Measurements from ENCODE around the gene RGS7. TPM values are rescaled to one million over a fixed set of nuclear protein-coding genes. Genes with fewer than 3 reads are reported as not detected.
"Not testable (repeated sequence)": the region's sequence is repeated elsewhere in the genome, so short reads cannot be mapped to it uniquely, and the experiment has no call there.

Gene RGS7
- total RNA-seq, 1 donor from 2014 or later = not detected

DNA sequence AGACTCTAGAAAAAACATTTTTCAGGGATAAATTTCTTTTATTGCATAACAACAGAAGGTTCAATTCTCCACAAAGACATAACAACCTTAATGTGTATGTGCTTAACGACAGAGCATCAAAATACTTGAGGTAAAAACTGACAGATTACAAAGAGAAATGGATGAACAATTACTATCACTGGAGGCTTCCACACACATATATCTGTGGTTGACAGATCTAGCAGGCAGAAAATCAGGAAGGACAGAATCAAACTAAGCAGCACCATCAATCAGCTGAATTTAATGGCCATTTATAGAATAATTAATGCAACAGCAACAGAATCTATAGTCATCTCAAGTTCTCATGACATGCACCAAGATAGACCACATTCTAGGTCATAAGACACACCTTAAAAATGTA, 439.0 kb downstream of the RGS7 start:
- no peak for DNase-seq (ENCODE audit: low spot score)

DNA sequence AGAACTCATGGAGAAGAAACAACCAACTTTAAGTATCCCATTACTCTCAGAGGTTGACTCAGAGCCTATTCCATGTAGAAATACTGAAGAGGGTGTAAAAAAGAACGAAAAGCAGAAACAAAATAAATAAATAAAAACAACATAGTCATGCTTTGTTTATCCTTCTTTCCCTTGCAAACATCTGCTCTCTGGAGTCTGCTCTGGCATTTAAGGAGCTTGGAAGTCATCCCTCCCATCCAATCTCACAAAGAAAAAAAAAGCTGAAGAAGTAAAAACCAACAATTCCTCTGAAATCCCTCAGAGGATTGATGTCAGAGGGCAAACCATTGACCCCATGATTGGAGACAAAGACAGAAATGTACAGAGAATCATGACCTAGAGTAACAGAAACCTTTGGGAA, 442.5 kb downstream of the RGS7 start:
- no peak for DNase-seq (ENCODE audit: low spot score)

DNA sequence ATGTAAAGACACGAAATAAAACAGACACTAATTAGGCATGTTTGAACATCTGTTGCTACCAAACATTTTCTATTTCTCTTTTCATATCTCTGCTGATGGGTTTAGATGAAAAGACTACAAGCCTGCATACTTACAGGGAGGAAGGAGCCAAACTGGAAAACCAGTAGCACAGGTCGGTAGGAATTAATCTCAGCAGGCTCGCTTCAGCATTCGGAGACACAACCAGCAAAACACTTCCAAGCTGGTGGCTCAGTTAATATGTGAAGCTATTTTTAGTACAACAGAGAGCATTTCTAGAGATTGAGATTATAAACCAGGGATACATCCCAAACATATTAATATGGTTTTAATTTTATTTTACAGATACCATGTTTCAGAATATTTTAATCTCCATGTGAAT, 444.2 kb downstream of the RGS7 start:
- DNase-seq (ENCODE audit: low spot score) = no peak

DNA sequence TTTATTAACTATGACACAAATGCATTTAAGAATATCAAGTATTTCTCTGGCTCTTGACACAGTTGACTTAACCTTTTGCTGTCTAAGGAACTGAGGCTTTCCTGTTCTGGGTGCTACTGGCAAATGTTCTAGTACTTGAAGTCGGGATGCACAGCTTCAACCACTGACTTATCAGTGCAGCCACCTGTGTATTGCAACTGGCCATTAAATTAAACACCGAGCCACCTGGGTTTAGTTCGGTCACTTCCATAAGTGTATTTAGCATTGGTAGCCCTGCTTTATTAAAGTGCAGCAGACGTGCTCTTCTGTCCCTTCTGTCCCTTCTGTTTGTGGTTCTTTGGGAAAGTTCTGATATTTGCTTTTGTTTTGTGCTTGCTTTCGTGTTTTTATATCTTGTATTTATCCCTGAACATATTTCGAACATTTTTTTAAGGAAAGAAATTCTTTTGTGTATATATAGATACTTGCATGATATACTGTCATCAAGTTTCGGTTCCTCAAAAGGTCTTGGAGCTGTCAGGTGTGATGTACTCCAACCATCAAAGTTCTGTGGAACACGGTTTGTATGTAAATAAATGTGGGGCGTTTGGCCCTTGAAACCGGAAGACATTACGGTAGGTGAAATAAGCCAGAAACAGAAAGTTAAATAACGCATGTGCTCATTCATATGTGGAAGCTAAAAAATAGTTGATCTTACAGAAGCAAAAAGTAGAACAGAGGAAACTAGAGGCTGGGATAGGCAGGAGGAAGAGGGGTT, 447.1 kb downstream of the RGS7 start:
- no peak for DNase-seq (ENCODE audit: low spot score)

DNA sequence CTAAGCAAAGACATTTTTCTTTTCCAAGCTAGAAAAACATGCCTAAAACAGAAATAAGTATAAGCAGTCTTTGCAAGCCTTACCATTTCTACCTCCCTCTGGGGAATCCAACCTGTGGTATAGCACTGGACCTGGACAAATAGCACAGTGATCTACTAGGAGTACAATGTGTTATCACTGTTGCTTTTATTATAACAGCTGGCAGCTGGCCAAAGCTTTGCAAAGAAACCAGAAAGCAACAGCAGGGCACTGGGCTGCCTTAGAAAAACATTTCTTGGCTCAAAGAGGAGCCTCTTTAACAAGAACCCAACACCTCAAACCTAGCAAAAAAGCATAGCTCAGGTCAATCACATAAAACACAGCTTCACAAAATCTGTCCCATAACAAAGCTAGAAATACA, 450.5 kb downstream of the RGS7 start:
- DNase-seq (ENCODE audit: low spot score) = peak; percentile 1

DNA sequence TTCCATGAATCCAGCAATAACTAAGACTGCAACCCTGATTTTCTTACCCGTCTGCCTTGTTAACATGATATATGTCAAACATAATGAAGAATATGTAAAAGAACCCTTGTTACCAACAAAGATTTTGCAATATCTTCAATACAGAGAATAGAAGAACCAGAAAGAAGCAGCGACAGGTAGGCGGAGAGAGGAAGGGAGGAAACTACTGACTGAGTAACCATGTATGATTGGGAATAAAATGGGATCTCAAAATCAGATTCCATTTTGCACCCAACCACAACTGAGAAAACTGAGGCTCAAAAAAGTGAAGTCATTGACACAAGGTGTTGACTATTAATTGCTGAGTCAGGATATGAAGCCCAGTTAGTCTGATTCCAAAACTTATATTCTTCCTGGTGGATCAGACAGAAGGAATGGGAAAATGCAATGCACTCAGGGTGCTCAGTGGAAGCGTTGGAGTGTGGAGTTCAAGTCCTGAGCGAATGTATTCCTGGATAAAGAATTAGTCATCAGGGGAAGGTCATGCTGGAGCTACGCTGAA, 451.7 kb downstream of the RGS7 start:
- no peak for DNase-seq (ENCODE audit: low spot score)

DNA sequence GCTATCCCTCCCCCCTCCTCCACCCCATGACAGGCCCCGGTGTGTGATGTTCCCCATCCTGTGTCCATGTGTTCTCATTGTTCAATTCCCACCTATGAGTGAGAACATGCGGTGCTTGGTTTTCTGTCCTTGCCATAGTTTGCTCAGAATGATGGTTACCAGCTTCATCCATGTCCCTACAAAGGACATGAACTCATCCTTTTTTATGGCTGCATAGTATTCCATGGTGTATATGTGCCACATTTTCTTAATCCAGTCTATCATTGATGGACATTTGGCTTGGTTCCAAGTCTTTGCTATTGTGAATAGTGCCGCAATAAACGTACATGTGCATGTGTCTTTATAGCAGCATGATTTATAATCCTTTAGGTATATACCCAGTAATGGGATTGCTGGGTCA, 461.6 kb downstream of the RGS7 start:
- DNase-seq (ENCODE audit: low spot score) = not testable (repeated sequence)

DNA sequence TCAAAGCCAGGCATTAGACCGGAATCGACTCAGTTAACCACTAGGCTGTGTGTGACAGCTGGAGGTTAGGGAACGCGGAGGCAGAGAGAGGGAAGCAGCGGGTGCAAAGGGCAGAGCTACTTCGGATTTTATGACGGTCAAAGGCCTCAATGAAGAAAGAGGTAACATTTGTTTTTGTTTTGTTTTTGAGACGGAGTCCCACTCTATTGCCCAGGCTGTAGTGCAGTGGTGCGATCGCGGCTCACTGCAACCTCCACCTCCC, 468.3 kb downstream of the RGS7 start:
- no peak for DNase-seq (ENCODE audit: low spot score)

DNA sequence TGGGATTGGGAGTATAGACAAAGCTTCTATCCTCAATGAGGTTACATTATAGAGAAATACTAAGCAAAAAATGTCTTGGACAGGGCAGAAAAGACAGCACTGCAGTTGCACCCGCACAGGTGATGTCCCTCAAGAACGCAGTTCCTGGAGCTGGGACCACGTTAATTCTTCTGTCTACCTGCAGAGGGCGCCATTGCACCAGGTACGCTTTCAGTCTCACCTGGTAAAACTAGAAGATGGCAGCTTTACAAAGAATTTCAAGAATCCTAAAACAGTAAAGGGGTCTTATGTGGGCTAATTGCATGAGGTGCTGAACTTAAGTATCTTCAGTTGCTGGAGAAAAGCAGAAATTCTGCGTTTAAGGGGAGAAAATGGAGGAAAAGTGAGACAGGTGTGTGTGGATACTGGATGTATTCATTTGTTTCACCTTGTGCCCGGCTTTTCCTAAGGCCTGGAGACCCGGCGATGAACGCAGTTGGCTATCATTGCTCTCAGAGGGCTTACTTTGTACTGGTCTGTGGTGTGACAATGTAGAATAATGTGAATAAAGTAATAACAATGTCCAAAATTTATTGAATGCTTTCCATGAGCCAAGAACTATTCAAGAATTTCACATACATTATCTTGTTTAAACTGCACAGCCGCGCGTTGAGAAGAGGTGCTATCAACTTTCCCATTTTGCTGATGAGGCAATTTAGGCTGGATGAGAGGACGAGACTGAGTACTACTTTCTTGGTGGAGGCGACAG, 468.8 kb downstream of the RGS7 start:
- peak; percentile 1 for DNase-seq (ENCODE audit: low spot score)

DNA sequence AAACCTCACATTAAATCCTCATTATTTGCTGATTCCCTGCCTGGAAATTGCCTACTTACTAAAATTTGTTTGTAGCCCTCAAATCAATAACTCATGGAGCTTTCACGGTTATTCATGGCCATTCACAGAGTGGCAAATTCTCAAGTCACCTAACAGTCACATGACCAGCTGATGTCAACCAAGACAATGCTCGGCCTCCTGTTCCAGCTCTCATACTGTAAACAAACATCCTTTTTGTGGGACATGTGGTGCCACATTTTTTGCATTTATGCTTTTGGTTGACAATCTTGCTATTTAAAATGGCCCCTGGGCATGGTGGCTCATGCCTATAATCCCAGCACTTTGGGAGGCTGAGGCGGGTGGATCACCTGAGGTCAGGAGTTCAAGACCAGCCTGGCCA, 473.5 kb downstream of the RGS7 start:
- no peak for DNase-seq (ENCODE audit: low spot score)

DNA sequence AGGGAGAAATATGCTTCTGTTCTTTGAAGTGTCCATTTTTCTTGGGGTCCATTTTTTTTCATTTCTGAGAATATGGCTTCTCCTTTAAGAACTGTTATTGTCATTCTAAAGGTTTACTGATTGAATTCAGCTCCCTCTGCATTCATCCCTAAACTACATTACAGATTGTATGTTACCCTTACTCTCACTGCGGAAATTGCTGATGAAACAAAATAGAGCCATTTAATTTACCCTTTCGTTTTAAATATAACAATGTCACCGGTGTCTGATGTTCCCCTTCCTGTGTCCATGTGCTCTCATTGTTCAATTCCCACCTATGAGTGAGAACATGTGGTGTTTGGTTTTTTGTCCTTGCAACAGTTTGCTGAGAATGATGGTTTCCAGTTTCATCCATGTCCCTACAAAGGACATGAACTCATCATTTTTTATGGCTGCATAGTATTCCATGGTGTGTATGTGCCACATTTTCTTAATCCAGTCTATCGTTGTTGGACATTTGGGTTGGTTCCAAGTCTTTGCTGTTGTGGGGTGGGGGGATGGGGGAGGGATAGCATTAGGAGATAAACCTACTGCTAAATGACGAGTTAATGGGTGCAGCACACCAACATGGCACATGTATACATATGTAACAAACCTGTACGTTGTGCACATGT, 474.2 kb downstream of the RGS7 start:
- not testable (repeated sequence) for DNase-seq (ENCODE audit: low spot score)

DNA sequence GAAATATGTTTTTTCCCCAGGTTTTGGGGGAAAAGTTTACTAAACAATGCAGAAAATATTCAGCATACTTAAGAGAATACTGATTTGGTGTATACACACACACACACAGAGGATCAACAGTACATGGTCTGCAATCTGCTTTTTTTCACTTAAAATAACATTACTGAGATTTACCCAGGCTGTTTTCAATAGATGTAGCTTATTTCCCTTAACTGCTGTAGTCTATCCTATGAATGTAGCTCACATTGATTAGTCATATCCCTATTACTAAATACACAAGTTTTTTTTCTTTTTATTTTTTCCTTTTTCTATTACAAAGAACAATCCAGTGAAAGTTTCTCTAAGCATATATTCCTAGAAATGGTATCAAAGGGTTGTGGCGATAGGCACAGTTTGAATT, 478.4 kb downstream of the RGS7 start:
- DNase-seq (ENCODE audit: low spot score) = no peak

DNA sequence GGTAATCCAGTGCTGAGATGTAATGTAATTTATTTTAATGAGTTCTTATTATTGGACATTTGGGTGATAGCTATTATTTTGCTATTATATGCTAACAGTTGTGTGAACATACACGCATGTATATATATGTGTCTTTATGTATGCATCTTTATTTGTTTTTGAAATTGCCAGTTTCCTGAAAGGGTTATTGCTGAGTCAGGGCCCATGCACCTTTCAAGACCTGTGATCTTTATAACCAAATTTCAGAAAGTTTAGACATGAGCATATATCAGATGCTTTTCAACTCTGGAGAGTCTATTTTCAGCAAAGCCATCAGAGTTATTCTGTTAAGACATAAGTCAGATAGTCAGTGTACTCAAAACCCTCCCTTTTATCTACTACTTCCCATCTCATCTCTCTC, 479.4 kb downstream of the RGS7 start:
- no peak for DNase-seq (ENCODE audit: low spot score)

DNA sequence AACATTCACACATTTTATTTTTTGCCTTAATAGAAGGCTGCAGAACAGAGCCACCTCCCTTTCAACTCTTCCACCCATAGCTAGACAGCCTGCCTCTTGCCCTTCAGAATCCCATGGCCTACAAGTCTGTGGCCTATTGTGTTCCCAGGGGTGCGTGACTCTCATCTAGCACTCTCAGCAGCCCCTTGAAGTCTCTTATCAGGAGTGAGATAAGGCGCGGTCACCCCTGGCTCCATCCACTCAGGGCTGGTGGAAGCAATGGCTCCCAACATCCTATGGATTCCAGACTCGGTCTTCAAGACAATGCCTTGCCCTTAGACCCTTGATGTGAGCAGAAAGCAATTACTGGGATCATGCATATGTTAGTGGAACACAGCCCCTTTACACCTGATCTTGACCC, 480.9 kb downstream of the RGS7 start:
- DNase-seq (ENCODE audit: low spot score) = no peak

DNA sequence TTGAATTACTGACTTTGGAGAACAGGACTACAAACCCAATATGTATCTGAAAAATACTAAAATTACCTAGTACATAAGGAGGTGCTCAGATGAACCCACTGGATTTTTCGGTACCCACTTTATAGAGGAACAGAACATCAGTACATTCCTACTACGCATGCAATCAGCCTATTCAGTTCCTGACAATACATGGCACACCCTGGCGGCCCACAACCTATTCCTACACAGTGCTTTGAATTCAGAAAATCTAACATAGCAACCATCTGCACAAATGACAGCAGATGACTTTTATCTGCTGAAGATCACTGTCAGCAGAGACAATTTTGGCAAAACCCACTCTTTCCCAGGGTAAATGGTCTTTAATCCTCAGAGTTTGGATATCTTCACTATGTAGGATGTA, 487.9 kb downstream of the RGS7 start:
- no peak for DNase-seq (ENCODE audit: low spot score)

DNA sequence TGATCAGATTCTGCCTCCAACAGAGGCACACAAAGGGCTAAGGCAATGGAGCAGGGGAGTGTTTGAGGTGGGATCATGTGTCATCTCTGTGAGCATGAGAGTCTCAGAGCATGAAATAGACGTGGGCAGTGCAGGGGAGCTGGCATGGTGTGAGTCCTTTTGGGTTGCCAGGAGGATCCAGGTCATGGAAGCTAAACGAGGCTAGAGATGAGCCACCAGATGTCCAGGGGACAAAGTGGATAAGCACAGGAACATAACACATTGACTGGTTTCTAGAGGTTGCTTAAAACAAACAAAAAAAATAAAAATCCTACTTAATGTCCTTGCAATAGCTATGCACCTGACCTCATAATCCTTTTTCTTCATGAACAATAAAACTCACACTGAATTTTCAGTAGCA, 490.3 kb downstream of the RGS7 start:
- DNase-seq (ENCODE audit: low spot score) = no peak

DNA sequence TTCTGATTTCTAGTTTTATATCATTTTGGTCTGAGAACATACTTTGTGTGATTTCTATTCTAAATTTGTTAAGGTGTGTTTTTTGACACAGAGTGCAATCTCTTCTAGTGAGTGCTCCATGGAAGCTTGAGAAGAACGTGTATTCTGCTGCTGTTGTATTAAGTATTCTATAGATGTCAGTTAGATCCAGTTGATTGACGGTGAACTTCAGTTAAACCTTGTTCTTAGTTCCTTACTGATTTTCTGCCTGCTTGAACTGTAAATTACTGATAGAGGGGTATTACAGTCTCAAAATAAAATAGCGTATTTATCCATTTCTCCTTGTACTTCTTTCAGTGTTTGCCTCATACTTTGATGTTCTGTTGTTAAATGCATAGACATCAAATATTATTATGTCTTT, 497.0 kb downstream of the RGS7 start:
- DNase-seq (ENCODE audit: low spot score) = no peak

DNA sequence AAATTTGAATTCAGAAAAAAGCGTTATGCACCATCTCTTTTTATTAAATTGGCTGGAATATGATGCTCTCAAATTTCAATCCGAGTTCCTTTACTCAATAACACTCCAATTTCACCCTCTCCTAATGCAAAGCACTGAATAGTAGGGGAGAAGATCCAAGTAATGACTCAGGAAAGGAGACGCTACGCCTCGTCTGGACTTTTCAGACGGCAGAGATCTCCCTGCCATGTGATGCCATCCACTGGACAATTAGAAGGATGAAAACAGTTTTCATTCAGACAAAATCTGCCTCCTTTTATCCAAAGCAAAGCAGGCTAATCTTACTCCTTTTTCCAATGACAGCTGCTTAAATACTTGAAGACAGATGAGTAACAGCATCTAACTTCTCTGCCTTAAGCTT, 502.6 kb downstream of the RGS7 start:
- DNase-seq (ENCODE audit: low spot score) = peak; percentile 21

DNA sequence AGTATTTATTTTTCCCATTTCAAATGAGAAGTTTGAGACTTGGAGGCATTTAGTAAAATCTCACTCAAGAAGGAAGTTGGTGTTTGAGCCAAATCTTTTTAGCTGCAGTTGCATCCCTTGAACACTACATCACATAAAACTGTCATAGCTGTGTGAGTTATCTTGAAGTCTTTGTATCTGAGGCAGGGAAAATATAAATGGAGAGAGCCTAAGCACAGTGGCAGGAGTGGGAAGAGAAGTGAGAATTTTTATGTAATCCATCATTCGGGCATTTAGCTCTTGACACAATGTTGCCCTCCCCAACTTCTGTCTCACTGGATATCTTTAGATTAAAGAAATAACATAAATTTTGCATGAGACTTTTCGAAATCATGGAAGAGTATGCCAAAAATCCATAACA, 509.7 kb downstream of the RGS7 start:
- peak; percentile 22 for DNase-seq (ENCODE audit: low spot score)

DNA sequence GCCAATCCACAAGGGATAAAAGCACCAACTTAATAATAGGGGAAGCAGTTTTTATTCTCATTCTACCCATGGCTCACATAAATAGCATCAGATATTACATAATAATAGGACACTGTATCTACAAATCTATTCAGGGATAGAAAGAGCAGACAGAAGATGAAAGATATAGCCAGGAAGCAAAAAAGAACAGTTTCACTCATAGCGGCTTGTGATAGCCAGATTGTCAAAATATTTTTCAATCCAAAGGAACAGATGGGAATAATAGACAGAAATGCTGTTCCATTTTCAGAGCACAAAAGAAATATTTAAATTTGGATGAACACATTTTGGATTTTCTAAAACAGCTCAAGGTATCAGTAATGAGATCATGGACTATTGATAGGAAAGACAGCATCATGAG, 512.5 kb downstream of the RGS7 start:
- no peak for DNase-seq (ENCODE audit: low spot score)

DNA sequence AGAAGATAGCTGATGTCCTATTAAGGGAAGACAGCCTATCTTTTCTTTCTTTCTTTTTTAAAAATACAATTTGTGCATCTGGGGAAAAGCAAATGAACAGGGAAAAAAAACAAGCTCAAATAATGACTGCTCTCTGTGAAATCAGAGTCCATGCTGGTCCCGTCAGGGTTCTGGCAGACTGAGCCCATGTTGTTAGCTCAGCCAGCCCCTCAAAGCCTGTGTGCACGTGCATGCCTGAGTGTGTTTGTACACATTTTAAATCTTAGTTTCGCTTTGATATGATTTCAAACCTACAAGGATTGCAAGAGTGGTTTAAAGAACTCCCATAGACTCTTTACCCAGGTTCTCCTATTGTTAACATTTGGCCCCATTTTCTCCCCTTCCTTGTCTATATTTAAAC, 513.2 kb downstream of the RGS7 start:
- no peak for DNase-seq (ENCODE audit: low spot score)

DNA sequence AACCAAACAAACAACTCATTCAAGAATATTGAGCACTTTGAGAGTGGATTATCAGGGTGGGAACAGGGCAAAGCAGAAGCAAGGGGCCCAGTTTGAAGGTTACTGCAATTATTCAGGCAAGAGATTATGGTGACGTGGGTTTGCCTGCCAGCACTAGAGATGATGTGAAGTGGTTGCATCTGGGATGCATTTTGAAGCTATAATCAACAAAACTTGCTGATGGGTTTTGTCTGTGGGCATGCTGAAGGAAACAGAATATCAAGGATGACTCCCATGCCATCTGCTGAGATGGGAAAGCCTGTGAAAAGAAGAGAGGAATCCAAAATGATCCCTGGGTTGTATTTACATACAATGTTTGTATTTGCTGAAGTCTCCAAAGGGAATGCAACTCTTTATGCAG, 520.7 kb downstream of the RGS7 start:
- DNase-seq (ENCODE audit: low spot score) = no peak

DNA sequence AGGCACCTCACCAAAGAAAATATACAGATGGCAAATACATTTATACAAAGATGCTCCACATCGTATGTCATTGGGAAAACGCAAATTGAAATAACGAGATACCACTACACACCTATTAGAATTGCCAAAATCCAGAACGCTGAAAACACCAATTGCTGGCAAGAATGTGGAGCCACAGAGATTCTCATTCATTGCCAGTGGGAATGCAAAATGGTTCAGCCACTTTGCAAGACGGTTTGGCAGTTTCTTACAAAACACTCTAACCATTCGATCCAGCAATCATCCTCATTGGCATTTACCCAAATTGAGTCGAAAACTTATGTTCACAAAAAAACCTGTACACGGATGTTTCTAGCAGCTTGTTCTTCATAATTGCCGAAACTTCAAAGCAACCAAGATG, 521.7 kb downstream of the RGS7 start:
- no peak for DNase-seq (ENCODE audit: low spot score)
